ENCODE measurements around the gene KRTAP4-5.

The KRTAP4-5 gene

GRCh38 chr17:41186872-41187271 lies 37.2 kb upstream of the KRTAP4-5 start:
- H3K36me3 ChIP-seq (ENCODE audit: control insufficient read depth in 1 of 2, insufficient read depth in 2 of 2, low read depth in 1 of 2, low read length in 2 of 2) = no peaks in the 10 kb centered on the region
- WGBS = 93% methylated on average over 2 of the region's 2 CpGs
- no peak overlapping the region for H3K23ac ChIP-seq (ENCODE audit: low read length in 2 of 2)

GRCh38 chr17:41185001-41185400 lies 35.4 kb upstream of the KRTAP4-5 start:
- Histone ChIP-seq H3K4ac (ENCODE audit: low read depth in 1 of 2, low read length in 2 of 2) (no peak overlapping the region), H3K27me3 (ENCODE audit: control insufficient read depth in 1 of 2, insufficient read depth in 1 of 2, low read length in 2 of 2) (no peaks in the 10 kb centered on the region), H3K23ac (ENCODE audit: low read length in 2 of 2) (no peak overlapping the region), H2AK5ac (ENCODE audit: low read length, severe bottlenecking) (no peak overlapping the region), H3K27ac (ENCODE audit: low read length, poor library complexity, severe bottlenecking) (no peak overlapping the region), H3K9ac (ENCODE audit: low read length) (no peak overlapping the region), H3K14ac (ENCODE audit: low read length in 2 of 2) (no peak overlapping the region), H2BK5ac (ENCODE audit: low read depth, low read length, poor library complexity, severe bottlenecking) (no peak overlapping the region), H2BK15ac (ENCODE audit: low read depth, poor library complexity, severe bottlenecking) (no peak overlapping the region), H2AFZ (ENCODE audit: low read depth, low read length) (no peak overlapping the region), H3K79me1 (replicated peaks; ENCODE audit: low read length, poor library complexity, severe bottlenecking) (no peaks in the 10 kb centered on the region), H3K9me3 (ENCODE audit: control insufficient read depth, low read length) (no peaks in the 10 kb centered on the region), H3K18ac (ENCODE audit: low read depth in 1 of 2, low read length in 2 of 2) (no peak overlapping the region), H3K4me3 (ENCODE audit: insufficient read depth in 1 of 2, low read depth in 1 of 2, low read length in 2 of 2) (no peak overlapping the region), H2BK12ac (ENCODE audit: low read length in 2 of 2) (no peak overlapping the region), H4K91ac (ENCODE audit: low read length) (no peak overlapping the region), H3K4me2 (ENCODE audit: low read length, poor library complexity, severe bottlenecking) (no peak overlapping the region), H4K8ac (ENCODE audit: low read length) (no peak overlapping the region), H2BK120ac (ENCODE audit: low read depth, low read length) (no peak overlapping the region), H3K4me1 (ENCODE audit: control insufficient read depth, insufficient read depth, low read depth, low read length) (peaks cover 2% of the 10 kb centered on the region), H3K36me3 (ENCODE audit: control insufficient read depth in 1 of 2, insufficient read depth in 2 of 2, low read depth in 1 of 2, low read length in 2 of 2) (no peaks in the 10 kb centered on the region)
- no peak for DNase-seq
- 55% methylated on average over 1 of the region's 1 CpG for WGBS

More at GRCh38 chr17:41186872-41187271, 37.2 kb upstream of the KRTAP4-5 start:
- no peak overlapping the region for H3K14ac ChIP-seq (ENCODE audit: low read length in 2 of 2)
- no peaks in the 10 kb centered on the region for H3K27me3 ChIP-seq (ENCODE audit: control insufficient read depth in 1 of 2, insufficient read depth in 1 of 2, low read length in 2 of 2)
- no peaks in the 10 kb centered on the region for H3K79me1 ChIP-seq (replicated peaks; ENCODE audit: low read length, poor library complexity, severe bottlenecking)
- no peak overlapping the region for H2BK15ac ChIP-seq (ENCODE audit: low read depth, poor library complexity, severe bottlenecking)
- H3K4me1 ChIP-seq (ENCODE audit: control insufficient read depth, insufficient read depth, low read depth, low read length) = peaks cover 6% of the 10 kb centered on the region
- no peak overlapping the region for H3K4ac ChIP-seq (ENCODE audit: low read depth in 1 of 2, low read length in 2 of 2)
- no peak overlapping the region for H4K8ac ChIP-seq (ENCODE audit: low read length)
- DNase-seq = no peak
- no peak overlapping the region for H2AFZ ChIP-seq (ENCODE audit: low read depth, low read length)
- no peak overlapping the region for H3K18ac ChIP-seq (ENCODE audit: low read depth in 1 of 2, low read length in 2 of 2)
- no peak overlapping the region for H2AK5ac ChIP-seq (ENCODE audit: low read length, severe bottlenecking)
- H4K91ac ChIP-seq (ENCODE audit: low read length) = no peak overlapping the region
- no peak overlapping the region for H3K4me3 ChIP-seq (ENCODE audit: insufficient read depth in 1 of 2, low read depth in 1 of 2, low read length in 2 of 2)
- H3K4me2 ChIP-seq (ENCODE audit: low read length, poor library complexity, severe bottlenecking) = no peak overlapping the region
- H2BK12ac ChIP-seq (ENCODE audit: low read length in 2 of 2) = no peak overlapping the region
- no peak overlapping the region for H2BK5ac ChIP-seq (ENCODE audit: low read depth, low read length, poor library complexity, severe bottlenecking)
- no peak overlapping the region for H2BK120ac ChIP-seq (ENCODE audit: low read depth, low read length)
- no peak overlapping the region for H3K9ac ChIP-seq (ENCODE audit: low read length)
- H3K27ac ChIP-seq (ENCODE audit: low read length, poor library complexity, severe bottlenecking) = no peak overlapping the region
- H3K9me3 ChIP-seq (ENCODE audit: control insufficient read depth, low read length) = no peaks in the 10 kb centered on the region

- H3K23ac ChIP-seq (ENCODE audit: low read length in 2 of 2) = no peak within 1 kb of the TSS
- H4K91ac ChIP-seq (ENCODE audit: low read length) = no peak within 1 kb of the TSS
- H3K14ac ChIP-seq (ENCODE audit: low read length in 2 of 2) = no peak within 1 kb of the TSS
- H3K9ac ChIP-seq (ENCODE audit: low read length) = no peak within 1 kb of the TSS
- H3K4me3 ChIP-seq (ENCODE audit: insufficient read depth in 1 of 2, low read depth in 1 of 2, low read length in 2 of 2) = no peak within 1 kb of the TSS
- H2AFZ ChIP-seq (ENCODE audit: low read depth, low read length) = no peak within 1 kb of the TSS
- H3K4me2 ChIP-seq (ENCODE audit: low read length, poor library complexity, severe bottlenecking) = no peak within 1 kb of the TSS
- H2BK5ac ChIP-seq (ENCODE audit: low read depth, low read length, poor library complexity, severe bottlenecking) = no peak within 1 kb of the TSS
- H4K8ac ChIP-seq (ENCODE audit: low read length) = no peak within 1 kb of the TSS
- H3K36me3 ChIP-seq (ENCODE audit: control insufficient read depth in 1 of 2, insufficient read depth in 2 of 2, low read depth in 1 of 2, low read length in 2 of 2) = no peaks in the 10 kb centered on the region
- 87% methylated on average over 8 of the region's 9 CpGs for WGBS
- no peak within 1 kb of the TSS for H3K18ac ChIP-seq (ENCODE audit: low read depth in 1 of 2, low read length in 2 of 2)
- no peak within 1 kb of the TSS for H2BK12ac ChIP-seq (ENCODE audit: low read length in 2 of 2)
- H3K27ac ChIP-seq (ENCODE audit: low read length, poor library complexity, severe bottlenecking) = no peak within 1 kb of the TSS
- H2BK15ac ChIP-seq (ENCODE audit: low read depth, poor library complexity, severe bottlenecking) = no peak within 1 kb of the TSS
- no peak for DNase-seq
- no peak within 1 kb of the TSS for H2BK120ac ChIP-seq (ENCODE audit: low read depth, low read length)
- no peak within 1 kb of the TSS for H2AK5ac ChIP-seq (ENCODE audit: low read length, severe bottlenecking)
- H3K9me3 ChIP-seq (ENCODE audit: control insufficient read depth, low read length) = no peaks in the 10 kb centered on the region
- H3K4ac ChIP-seq (ENCODE audit: low read depth in 1 of 2, low read length in 2 of 2) = no peak within 1 kb of the TSS
- no peaks in the 10 kb centered on the region for H3K27me3 ChIP-seq (ENCODE audit: control insufficient read depth in 1 of 2, insufficient read depth in 1 of 2, low read length in 2 of 2)
- H3K79me1 ChIP-seq (replicated peaks; ENCODE audit: low read length, poor library complexity, severe bottlenecking) = no peaks in the 10 kb centered on the region
- H3K4me1 ChIP-seq (ENCODE audit: control insufficient read depth, insufficient read depth, low read depth, low read length) = peaks cover under 1% of the 10 kb centered on the region
Measured at GRCh38 chr17:41184480-41184961, 34.9 kb upstream of the KRTAP4-5 start, which contains the start of gene KRTAP4-1. TSS of gene KRTAP4-1 (minus strand) at chr17:41184911. CDS start at chr17:41184854, 57 bp downstream.

- H2AFZ ChIP-seq (ENCODE audit: low read depth, low read length) = no peak overlapping the region
- no peak overlapping the region for H3K18ac ChIP-seq (ENCODE audit: low read depth in 1 of 2, low read length in 2 of 2)
- no peak overlapping the region for H2BK15ac ChIP-seq (ENCODE audit: low read depth, poor library complexity, severe bottlenecking)
- WGBS = 86% methylated on average over 1 of the region's 1 CpG
- H2BK5ac ChIP-seq (ENCODE audit: low read depth, low read length, poor library complexity, severe bottlenecking) = no peak overlapping the region
- H3K14ac ChIP-seq (ENCODE audit: low read length in 2 of 2) = no peak overlapping the region
- H3K4me1 ChIP-seq (ENCODE audit: control insufficient read depth, insufficient read depth, low read depth, low read length) = peaks cover 4% of the 10 kb centered on the region
- no peak for DNase-seq
- H3K9me3 ChIP-seq (ENCODE audit: control insufficient read depth, low read length) = no peaks in the 10 kb centered on the region
- no peak overlapping the region for H2BK120ac ChIP-seq (ENCODE audit: low read depth, low read length)
- no peaks in the 10 kb centered on the region for H3K79me1 ChIP-seq (replicated peaks; ENCODE audit: low read length, poor library complexity, severe bottlenecking)
- H3K23ac ChIP-seq (ENCODE audit: low read length in 2 of 2) = no peak overlapping the region
- no peaks in the 10 kb centered on the region for H3K27me3 ChIP-seq (ENCODE audit: control insufficient read depth in 1 of 2, insufficient read depth in 1 of 2, low read length in 2 of 2)
- H3K27ac ChIP-seq (ENCODE audit: low read length, poor library complexity, severe bottlenecking) = peak overlapping the region; percentile 44
- H3K4me3 ChIP-seq (ENCODE audit: insufficient read depth in 1 of 2, low read depth in 1 of 2, low read length in 2 of 2) = no peak overlapping the region
- H3K9ac ChIP-seq (ENCODE audit: low read length) = peak overlapping the region; percentile 83
- H4K8ac ChIP-seq (ENCODE audit: low read length) = no peak overlapping the region
- H2AK5ac ChIP-seq (ENCODE audit: low read length, severe bottlenecking) = no peak overlapping the region
- no peak overlapping the region for H3K4ac ChIP-seq (ENCODE audit: low read depth in 1 of 2, low read length in 2 of 2)
- H3K4me2 ChIP-seq (ENCODE audit: low read length, poor library complexity, severe bottlenecking) = no peak overlapping the region
- H3K36me3 ChIP-seq (ENCODE audit: control insufficient read depth in 1 of 2, insufficient read depth in 2 of 2, low read depth in 1 of 2, low read length in 2 of 2) = no peaks in the 10 kb centered on the region
- H4K91ac ChIP-seq (ENCODE audit: low read length) = no peak overlapping the region
- no peak overlapping the region for H2BK12ac ChIP-seq (ENCODE audit: low read length in 2 of 2)
Measured at GRCh38 chr17:41178843-41179616, 29.4 kb upstream of the KRTAP4-5 start.
